ENCODE results near the gene ODF4. TPM values are rescaled to one million over a fixed set of nuclear protein-coding genes. Genes with fewer than 3 reads are reported as not detected.
"Not testable (repeated sequence)": the region's sequence is repeated elsewhere in the genome, so short reads cannot be mapped to it uniquely, and the experiment has no call there.

The ODF4 gene
- polyA plus RNA-seq, 3 donors = not detected

DNA sequence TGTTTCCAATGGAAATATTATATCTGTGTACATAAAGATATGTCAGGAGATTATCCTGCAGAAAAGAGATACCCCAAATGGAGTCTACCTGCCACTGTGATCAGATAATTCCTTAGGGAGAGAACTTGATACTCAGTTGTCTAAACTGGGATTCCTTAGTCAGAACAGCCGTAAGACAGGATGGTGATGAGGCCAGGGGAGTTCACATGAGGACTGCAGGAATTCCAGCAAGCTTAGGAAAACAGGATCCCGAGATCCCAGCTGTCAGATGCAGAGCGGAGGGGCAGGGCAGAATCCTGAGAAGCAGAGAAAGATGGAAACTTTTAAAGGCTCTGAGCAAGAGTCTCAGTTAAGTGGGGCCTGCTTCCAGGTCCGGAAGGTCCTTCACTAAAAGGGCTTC is 32.1 kb downstream of the ODF4 start:
- H3K4me3 Mint-ChIP-seq = no peak overlapping the region
- no peaks in the 10 kb centered on the region for H3K9me3 Mint-ChIP-seq
- 94% methylated on average over 3 of the region's 4 CpGs for WGBS (ENCODE audit: insufficient coverage)
- Histone ChIP-seq H3K27me3 (ENCODE audit: control insufficient read depth in 2 of 2, insufficient read depth in 2 of 2, low read length in 2 of 2) (no peaks in the 10 kb centered on the region), H3K36me3 (replicated peaks in 1 of 2; ENCODE audit: control insufficient read depth in 1 of 2, insufficient read depth in 2 of 2, low read length in 2 of 2) (peaks cover 3 to 15% of the 10 kb centered on the region in 2 donors), H3K4me3 (replicated peaks in 1 of 3; ENCODE audit: low read depth in 2 of 3, low read length in 3 of 3) (no peak overlapping the region), H3K9ac (ENCODE audit: insufficient read depth, low read length, poor library complexity, severe bottlenecking) (no peak overlapping the region), H3K4me1 (ENCODE audit: control insufficient read depth in 1 of 2, insufficient read depth in 2 of 2, low read length in 2 of 2) (peaks cover 28 to 33% of the 10 kb centered on the region in 2 donors), H4K20me1 (ENCODE audit: insufficient read depth, low read length) (peaks cover under 1% of the 10 kb centered on the region), H3K79me2 (ENCODE audit: insufficient read depth, low read length) (peaks cover 13% of the 10 kb centered on the region), H3K27ac (ENCODE audit: low read depth in 1 of 2, low read length in 2 of 2) (no peak overlapping the region), H3K4me2 (replicated peaks; ENCODE audit: extremely low read depth, low read length, poor library complexity, severe bottlenecking) (no peak overlapping the region), H3K9me3 (replicated peaks in 1 of 2; ENCODE audit: control insufficient read depth in 1 of 2, insufficient read depth in 1 of 2, low read length in 2 of 2) (no peaks in the 10 kb centered on the region), H2AFZ (ENCODE audit: insufficient read depth, low read depth, low read length, poor library complexity, severe bottlenecking) (no peak overlapping the region)
- no peak for TF ChIP-seq CTCF (IDR thresholded peaks at IDR 0.05)
- intact Hi-C loops (cut with micrococcal nuclease) = no loop called here
- peak overlapping the region in 1 of 7 donors; percentile 13 for H3K27ac Mint-ChIP-seq
- no peak for DNase-seq
- peaks cover 0 to 2% (median 0%) of the 10 kb centered on the region in 3 donors for H3K27me3 Mint-ChIP-seq (ENCODE audit: low read depth in 3 of 3)
- peaks cover 24% of the 10 kb centered on the region for H3K4me1 Mint-ChIP-seq
- peaks cover 19 to 30% of the 10 kb centered on the region in 2 donors for H3K36me3 Mint-ChIP-seq

GRCh38 chr17:8372422-8372821 is 32.8 kb downstream of the ODF4 start:
- Mint-ChIP-seq H3K9me3 (no peaks in the 10 kb centered on the region), H3K4me1 (peaks cover 30% of the 10 kb centered on the region), H3K36me3 (peaks cover 22 to 34% of the 10 kb centered on the region in 2 donors), H3K4me3 (no peak overlapping the region), H3K27me3 (ENCODE audit: low read depth in 3 of 3) (peaks cover 0 to 2% (median 0%) of the 10 kb centered on the region in 3 donors), H3K27ac (no peak overlapping the region)
- intact Hi-C loops (cut with micrococcal nuclease) = no loop called here
- no peak overlapping the region for H3K4me3 ChIP-seq (replicated peaks in 1 of 3; ENCODE audit: low read depth in 2 of 3, low read length in 3 of 3)
- H3K4me1 ChIP-seq (ENCODE audit: control insufficient read depth in 1 of 2, insufficient read depth in 2 of 2, low read length in 2 of 2) = peaks cover 31 to 39% of the 10 kb centered on the region in 2 donors
- no peak overlapping the region for H2AFZ ChIP-seq (ENCODE audit: insufficient read depth, low read depth, low read length, poor library complexity, severe bottlenecking)
- WGBS (ENCODE audit: insufficient coverage) = 93% methylated on average over 5 of the region's 7 CpGs
- H3K27me3 ChIP-seq (ENCODE audit: control insufficient read depth in 2 of 2, insufficient read depth in 2 of 2, low read length in 2 of 2) = no peaks in the 10 kb centered on the region
- DNase-seq = no peak
- H3K27ac ChIP-seq (ENCODE audit: low read depth in 1 of 2, low read length in 2 of 2) = no peak overlapping the region
- no peak overlapping the region for H3K4me2 ChIP-seq (replicated peaks; ENCODE audit: extremely low read depth, low read length, poor library complexity, severe bottlenecking)
- peaks cover 5 to 20% of the 10 kb centered on the region in 2 donors for H3K36me3 ChIP-seq (replicated peaks in 1 of 2; ENCODE audit: control insufficient read depth in 1 of 2, insufficient read depth in 2 of 2, low read length in 2 of 2)
- no peak for TF ChIP-seq CTCF (IDR thresholded peaks at IDR 0.05)
- peaks cover 13% of the 10 kb centered on the region for H3K79me2 ChIP-seq (ENCODE audit: insufficient read depth, low read length)
- H3K9me3 ChIP-seq (replicated peaks in 1 of 2; ENCODE audit: control insufficient read depth in 1 of 2, insufficient read depth in 1 of 2, low read length in 2 of 2) = no peaks in the 10 kb centered on the region
- no peak overlapping the region for H3K9ac ChIP-seq (ENCODE audit: insufficient read depth, low read length, poor library complexity, severe bottlenecking)
- peaks cover 7% of the 10 kb centered on the region for H4K20me1 ChIP-seq (ENCODE audit: insufficient read depth, low read length)

DNA sequence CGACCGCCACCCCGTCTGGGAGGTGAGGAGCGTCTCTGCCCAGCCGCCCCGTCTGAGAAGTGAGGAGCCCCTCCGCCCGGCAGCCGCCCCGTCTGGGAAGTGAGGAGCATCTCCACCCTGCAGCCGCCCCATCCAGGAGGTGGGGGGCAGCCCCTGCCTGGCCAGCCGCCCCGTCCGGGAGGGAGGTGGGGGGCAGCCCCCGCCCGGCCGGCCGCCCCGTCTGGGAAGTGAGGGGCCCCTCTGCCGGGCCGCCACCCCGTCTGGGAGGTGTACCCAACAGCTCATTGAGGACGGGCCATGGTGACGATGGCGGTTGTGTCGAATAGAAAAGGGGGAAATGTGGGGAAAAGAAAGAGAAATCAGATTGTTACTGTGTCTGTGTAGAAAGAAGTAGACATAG is 34.2 kb downstream of the ODF4 start:
- DNase-seq; H3K4me3 Mint-ChIP-seq; H3K27me3 Mint-ChIP-seq (ENCODE audit: low read depth in 3 of 3); H3K27ac ChIP-seq (ENCODE audit: low read depth in 1 of 2, low read length in 2 of 2); H3K9me3 Mint-ChIP-seq; H3K27me3 ChIP-seq (ENCODE audit: control insufficient read depth in 2 of 2, insufficient read depth in 2 of 2, low read length in 2 of 2); H2AFZ ChIP-seq (ENCODE audit: insufficient read depth, low read depth, low read length, poor library complexity, severe bottlenecking); H3K4me2 ChIP-seq (replicated peaks; ENCODE audit: extremely low read depth, low read length, poor library complexity, severe bottlenecking); H3K9me3 ChIP-seq (replicated peaks in 1 of 2; ENCODE audit: control insufficient read depth in 1 of 2, insufficient read depth in 1 of 2, low read length in 2 of 2); intact Hi-C loops (cut with micrococcal nuclease); H3K9ac ChIP-seq (ENCODE audit: insufficient read depth, low read length, poor library complexity, severe bottlenecking); H3K27ac Mint-ChIP-seq; H3K4me3 ChIP-seq (replicated peaks in 1 of 3; ENCODE audit: low read depth in 2 of 3, low read length in 3 of 3): not testable (repeated sequence)
- Histone ChIP-seq H4K20me1 (ENCODE audit: insufficient read depth, low read length) (peaks cover 20% of the 10 kb centered on the region), H3K4me1 (ENCODE audit: control insufficient read depth in 1 of 2, insufficient read depth in 2 of 2, low read length in 2 of 2) (peaks cover 31 to 39% of the 10 kb centered on the region in 2 donors), H3K79me2 (ENCODE audit: insufficient read depth, low read length) (peaks cover 13% of the 10 kb centered on the region), H3K36me3 (replicated peaks in 1 of 2; ENCODE audit: control insufficient read depth in 1 of 2, insufficient read depth in 2 of 2, low read length in 2 of 2) (peaks cover 17 to 26% of the 10 kb centered on the region in 2 donors)
- H3K4me1 Mint-ChIP-seq = peaks cover 31% of the 10 kb centered on the region
- WGBS (ENCODE audit: insufficient coverage) = 100% methylated on average over 2 of the region's 26 CpGs
- H3K36me3 Mint-ChIP-seq = peaks cover 34 to 39% of the 10 kb centered on the region in 2 donors
